Measurements from ENCODE around the gene FAM162A. TPM values are rescaled to one million over a fixed set of nuclear protein-coding genes. Genes with fewer than 3 reads are reported as not detected.
A peak's percentile ranks its signal among the peaks of the same experiment; 100 is the strongest.

FAM162A gene
- total RNA-seq, 1 experiment from 2014 or later: 0.37 TPM

GRCh38 chr3:122456074-122456473 is 72.1 kb downstream of the FAM162A start:
- H3K4me1 ChIP-seq (replicated peaks): no peaks in the 10 kb centered on the region
- H3K9me3 ChIP-seq (replicated peaks): no peaks in the 10 kb centered on the region
- no peak for DNase-seq (ENCODE audit: low read depth in 1 of 2, low spot score in 2 of 2)
- H3K36me3 ChIP-seq: peaks cover 68% of the 10 kb centered on the region
- no peak overlapping the region for H3K27ac ChIP-seq
- no peak overlapping the region for H3K4me3 ChIP-seq
- no peaks in the 10 kb centered on the region for H3K27me3 ChIP-seq (replicated peaks)

GRCh38 chr3:122457706-122458105 is 73.7 kb downstream of the FAM162A start:
- no peaks in the 10 kb centered on the region for H3K9me3 ChIP-seq (replicated peaks)
- no peaks in the 10 kb centered on the region for H3K4me1 ChIP-seq (replicated peaks)
- no peak overlapping the region for H3K4me3 ChIP-seq
- no peak for DNase-seq (ENCODE audit: low read depth in 1 of 2, low spot score in 2 of 2)
- H3K36me3 ChIP-seq: peaks cover 69% of the 10 kb centered on the region
- no peak overlapping the region for H3K27ac ChIP-seq
- H3K27me3 ChIP-seq (replicated peaks): no peaks in the 10 kb centered on the region

GRCh38 chr3:122458992-122459391 is 75.0 kb downstream of the FAM162A start:
- no peaks in the 10 kb centered on the region for H3K4me1 ChIP-seq (replicated peaks)
- no peaks in the 10 kb centered on the region for H3K9me3 ChIP-seq (replicated peaks)
- H3K4me3 ChIP-seq: no peak overlapping the region
- no peaks in the 10 kb centered on the region for H3K27me3 ChIP-seq (replicated peaks)
- peak in 1 of 2 experiments; percentile 43 for DNase-seq (ENCODE audit: low read depth in 1 of 2, low spot score in 2 of 2)
- H3K27ac ChIP-seq: no peak overlapping the region
- H3K36me3 ChIP-seq: peaks cover 65% of the 10 kb centered on the region

- H3K9me3 ChIP-seq (replicated peaks): no peaks in the 10 kb centered on the region
- peaks cover 76% of the 10 kb centered on the region for H3K36me3 ChIP-seq
- H3K27ac ChIP-seq: no peak overlapping the region
- H3K27me3 ChIP-seq (replicated peaks): no peaks in the 10 kb centered on the region
- H3K4me1 ChIP-seq (replicated peaks): no peaks in the 10 kb centered on the region
- no peak overlapping the region for H3K4me3 ChIP-seq
- DNase-seq (ENCODE audit: low read depth in 1 of 2, low spot score in 2 of 2): no peak
These were observed 77.8 kb downstream of the FAM162A start for GRCh38 chr3:122461806-122462205.

Other genes with a start within 250 kb of the FAM162A start
- gene CASR, start 200.5 kb upstream of the FAM162A start, total RNA-seq (2014; rRNA removed; shearing (Covaris generic)): not detected in 2 replicates
- not detected in 2 replicates for gene CSTA, start 58.9 kb upstream of the FAM162A start, total RNA-seq (2014; rRNA removed; shearing (Covaris generic))
- gene MIX23, start 951 bp upstream of the FAM162A start, total RNA-seq (2014; rRNA removed; shearing (Covaris generic)): 29.3 and 65.3 TPM in 2 replicates
- gene WDR5B, start 31.9 kb downstream of the FAM162A start, total RNA-seq (2014; rRNA removed; shearing (Covaris generic)): 5.4 and 6.3 TPM in 2 replicates
- gene KPNA1, start 130.8 kb downstream of the FAM162A start, total RNA-seq (2014; rRNA removed; shearing (Covaris generic)): 25.0 and 47.1 TPM in 2 replicates
- 7.3 and 8.3 TPM in 2 replicates for gene PARP9, start 180.1 kb downstream of the FAM162A start, total RNA-seq (2014; rRNA removed; shearing (Covaris generic))
- 7.2 and 10.9 TPM in 2 replicates for gene DTX3L, start 180.2 kb downstream of the FAM162A start, total RNA-seq (2014; rRNA removed; shearing (Covaris generic))
- not detected in 2 replicates for gene PARP15, start 193.5 kb downstream of the FAM162A start, total RNA-seq (2014; rRNA removed; shearing (Covaris generic))